ENCODE data around the gene HTRA2. TPM values are rescaled to one million over a fixed set of nuclear protein-coding genes. Genes with fewer than 3 reads are reported as not detected.

Gene HTRA2
- total and polyA plus RNA-seq, 9 of the 15 experiments (the other 6 are each of a cell fraction or from before 2014, with no cell fraction given), result 54.2 to 71.2 (median 65.8) TPM

GRCh38 chr2:74553892-74554819 lies 24.4 kb downstream of the HTRA2 start, which contains the start of the genes DOK1 and LOXL3 (continued):
- TF ChIP-seq ARID3B (CRISPR knock-in tag; IDR thresholded peaks at IDR 0.05; ENCODE audit: borderline replicate concordance) (no peak), MITF (IDR thresholded peaks at IDR 0.05) (no peak), EGR1 (conservative IDR thresholded peaks at IDR 0.05) (peak; percentile 33; the same call in 1 of the 2 replicates), SMARCC2 (IDR thresholded peaks at IDR 0.05; ENCODE audit: low read depth) (peak; percentile 29; the same call in 1 of the 2 replicates), CBX8 (IDR thresholded peaks at IDR 0.05; ENCODE audit: borderline replicate concordance, extremely low read depth, low read depth, low read length, poor library complexity, severe bottlenecking) (no peak), RAD51 (IDR thresholded peaks at IDR 0.05; ENCODE audit: borderline replicate concordance, low read depth) (peak; percentile 16; the same call in 1 of the 2 replicates), ZBTB7A (IDR thresholded peaks at IDR 0.05; ENCODE audit: borderline replicate concordance, control insufficient read depth, low read depth, low read length) (peak; percentile 50; the same call in 1 of the 2 replicates), TARDBP (IDR thresholded peaks at IDR 0.05) (peak; percentile 99), SMARCE1 (IDR thresholded peaks at IDR 0.05) (0 out of 2 replicates have a peak, but pooled peaks have one; percentile 21), MAZ (CRISPR knock-in tag; conservative IDR thresholded peaks at IDR 0.05 in 1 of 2, IDR thresholded peaks at IDR 0.05 in 1 of 2) (peak; percentile 87 to 97), JUND (IDR thresholded peaks at IDR 0.05; ENCODE audit: borderline replicate concordance, low read depth, low read length) (peak; percentile 87), JUND (tag; IDR thresholded peaks at IDR 0.05; ENCODE audit: borderline replicate concordance, low read depth, low read length) (peak; percentile 76; the same call in 2 of the 3 replicates), MTA3 (IDR thresholded peaks at IDR 0.05; ENCODE audit: borderline replicate concordance) (peak; percentile 99), MYNN (IDR thresholded peaks at IDR 0.05) (no peak), MYNN (CRISPR knock-in tag; IDR thresholded peaks at IDR 0.05) (no peak), POLR3G (IDR thresholded peaks at IDR 0.05; ENCODE audit: extremely low read depth, insufficient read length, insufficient replicate concordance) (no peak), ZNF644 (tag; IDR thresholded peaks at IDR 0.05; ENCODE audit: low read depth) (no peak), ZNF239 (CRISPR knock-in tag; IDR thresholded peaks at IDR 0.05) (no peak), SMAD4 (CRISPR knock-in tag; conservative IDR thresholded peaks at IDR 0.05) (peak; percentile 48)
- TF ChIP-seq, protein P1, sequence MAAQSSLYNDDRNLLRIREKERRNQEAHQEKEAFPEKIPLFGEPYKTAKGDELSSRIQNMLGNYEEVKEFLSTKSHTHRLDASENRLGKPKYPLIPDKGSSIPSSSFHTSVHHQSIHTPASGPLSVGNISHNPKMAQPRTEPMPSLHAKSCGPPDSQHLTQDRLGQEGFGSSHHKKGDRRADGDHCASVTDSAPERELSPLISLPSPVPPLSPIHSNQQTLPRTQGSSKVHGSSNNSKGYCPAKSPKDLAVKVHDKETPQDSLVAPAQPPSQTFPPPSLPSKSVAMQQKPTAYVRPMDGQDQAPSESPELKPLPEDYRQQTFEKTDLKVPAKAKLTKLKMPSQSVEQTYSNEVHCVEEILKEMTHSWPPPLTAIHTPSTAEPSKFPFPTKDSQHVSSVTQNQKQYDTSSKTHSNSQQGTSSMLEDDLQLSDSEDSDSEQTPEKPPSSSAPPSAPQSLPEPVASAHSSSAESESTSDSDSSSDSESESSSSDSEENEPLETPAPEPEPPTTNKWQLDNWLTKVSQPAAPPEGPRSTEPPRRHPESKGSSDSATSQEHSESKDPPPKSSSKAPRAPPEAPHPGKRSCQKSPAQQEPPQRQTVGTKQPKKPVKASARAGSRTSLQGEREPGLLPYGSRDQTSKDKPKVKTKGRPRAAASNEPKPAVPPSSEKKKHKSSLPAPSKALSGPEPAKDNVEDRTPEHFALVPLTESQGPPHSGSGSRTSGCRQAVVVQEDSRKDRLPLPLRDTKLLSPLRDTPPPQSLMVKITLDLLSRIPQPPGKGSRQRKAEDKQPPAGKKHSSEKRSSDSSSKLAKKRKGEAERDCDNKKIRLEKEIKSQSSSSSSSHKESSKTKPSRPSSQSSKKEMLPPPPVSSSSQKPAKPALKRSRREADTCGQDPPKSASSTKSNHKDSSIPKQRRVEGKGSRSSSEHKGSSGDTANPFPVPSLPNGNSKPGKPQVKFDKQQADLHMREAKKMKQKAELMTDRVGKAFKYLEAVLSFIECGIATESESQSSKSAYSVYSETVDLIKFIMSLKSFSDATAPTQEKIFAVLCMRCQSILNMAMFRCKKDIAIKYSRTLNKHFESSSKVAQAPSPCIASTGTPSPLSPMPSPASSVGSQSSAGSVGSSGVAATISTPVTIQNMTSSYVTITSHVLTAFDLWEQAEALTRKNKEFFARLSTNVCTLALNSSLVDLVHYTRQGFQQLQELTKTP (IDR thresholded peaks at IDR 0.05; ENCODE audit: low read depth in 1 of 2, partially characterized antibody in 2 of 2), result no peak

All from K562 (cell line).